ENCODE measurements around the gene PNPLA7. TPM values are rescaled to one million over a fixed set of nuclear protein-coding genes. Genes with fewer than 3 reads are reported as not detected.

Gene PNPLA7
- total RNA-seq, 1 experiment from 2014 or later = 1.8 TPM

DNA sequence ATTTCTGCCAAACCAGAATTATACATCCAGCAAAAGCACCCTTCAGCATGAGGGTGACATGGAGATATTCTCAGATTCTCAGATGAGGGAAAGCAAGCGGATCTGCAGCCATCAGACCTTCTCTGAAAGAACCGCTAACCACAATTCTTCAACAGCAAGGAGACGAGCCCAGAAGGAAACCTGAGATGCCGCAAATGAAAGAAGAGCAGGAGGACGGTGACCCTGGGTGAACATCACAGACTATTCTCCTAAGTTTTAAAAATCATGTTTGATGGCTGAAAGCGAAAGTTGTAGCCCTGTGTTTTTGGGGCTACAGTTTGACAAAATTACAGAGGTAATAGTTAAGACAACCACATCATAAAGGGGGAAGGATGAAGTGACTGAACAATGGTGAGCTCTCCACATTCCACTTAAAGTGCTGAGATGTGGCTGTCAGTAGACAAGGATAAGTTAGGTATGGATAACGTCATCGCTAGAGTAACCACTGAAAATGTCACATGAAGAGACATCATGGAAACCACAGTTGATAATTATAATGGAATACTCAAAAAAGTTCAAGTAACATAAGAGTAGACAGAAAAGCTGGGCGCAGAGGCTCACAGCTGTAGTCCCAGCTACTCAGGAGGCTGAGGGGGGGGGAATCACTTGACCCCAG is 59.5 kb downstream of the PNPLA7 start:
- ATAC-seq (no peak), DNase-seq (ENCODE audit: low read depth, low spot score) (no peak)
- Histone ChIP-seq H3K9me3 (ENCODE audit: control insufficient read depth in 1 of 2, insufficient read depth in 1 of 2, low read depth in 1 of 2, low read length in 2 of 2) (no peaks in the 10 kb centered on the region; a peak in 1 of 4 replicates), H3K79me2 (ENCODE audit: insufficient read depth, low read length) (no peaks in the 10 kb centered on the region), H3K4me3 (replicated peaks in 1 of 2; ENCODE audit: low read depth in 1 of 2, low read length in 2 of 2) (no peak overlapping the region), H3K27me3 (ENCODE audit: insufficient read depth, low read length) (no peaks in the 10 kb centered on the region), H3K36me3 (ENCODE audit: control insufficient read depth in 1 of 2, insufficient read depth in 2 of 2, low read length in 2 of 2) (no peaks in the 10 kb centered on the region), H3K4me1 (ENCODE audit: control insufficient read depth in 1 of 2, insufficient read depth in 2 of 2, low read length in 2 of 2) (peaks cover 2 to 19% of the 10 kb centered on the region in 2 experiments; a peak in 3 of 4 replicates), H3K4me2 (ENCODE audit: low read length) (no peak overlapping the region), H3K9ac (ENCODE audit: low read length) (no peak overlapping the region), H4K20me1 (ENCODE audit: insufficient read depth) (no peaks in the 10 kb centered on the region), H3K9me2 (ENCODE audit: insufficient read depth) (no peaks in the 10 kb centered on the region), H2AFZ (ENCODE audit: low read depth, low read length, poor library complexity, severe bottlenecking) (no peak overlapping the region), H3K27ac (ENCODE audit: low read depth, low read length) (no peak overlapping the region)
- ChIA-PET RAD21 (ENCODE audit: low non-redundant PET in 1 of 2, low total read pairs in 2 of 2, uncharacterized antibody in 2 of 2, unreplicated experiment in 2 of 2) (no interaction called here), CTCF (no interaction called here), POLR2A (no interaction called here)
- TF ChIP-seq SRF (IDR thresholded peaks at IDR 0.05; ENCODE audit: low read depth) (no peak), JUND (IDR thresholded peaks at IDR 0.05) (no peak), ELF1 (IDR thresholded peaks at IDR 0.05; ENCODE audit: borderline replicate concordance, low read depth) (no peak), SP1 (IDR thresholded peaks at IDR 0.05; ENCODE audit: low read depth) (no peak), POLR2A (IDR thresholded peaks at IDR 0.05; ENCODE audit: borderline replicate concordance, extremely low read depth, insufficient read depth, insufficient read length) (no peak), EZH2phosphoT487 (IDR thresholded peaks at IDR 0.05; ENCODE audit: borderline replicate concordance) (no peak), YY1 (IDR thresholded peaks at IDR 0.05; ENCODE audit: extremely low read depth, insufficient replicate concordance, low read depth, low read length) (no peak)
- TF ChIP-seq, protein P1, sequence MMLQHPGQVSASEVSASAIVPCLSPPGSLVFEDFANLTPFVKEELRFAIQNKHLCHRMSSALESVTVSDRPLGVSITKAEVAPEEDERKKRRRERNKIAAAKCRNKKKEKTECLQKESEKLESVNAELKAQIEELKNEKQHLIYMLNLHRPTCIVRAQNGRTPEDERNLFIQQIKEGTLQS (IDR thresholded peaks at IDR 0.05) = no peak
- intact Hi-C loops (cut with micrococcal nuclease) = no loop called here
- BruUV-seq (replicated peaks) = no TSS peak

DNA sequence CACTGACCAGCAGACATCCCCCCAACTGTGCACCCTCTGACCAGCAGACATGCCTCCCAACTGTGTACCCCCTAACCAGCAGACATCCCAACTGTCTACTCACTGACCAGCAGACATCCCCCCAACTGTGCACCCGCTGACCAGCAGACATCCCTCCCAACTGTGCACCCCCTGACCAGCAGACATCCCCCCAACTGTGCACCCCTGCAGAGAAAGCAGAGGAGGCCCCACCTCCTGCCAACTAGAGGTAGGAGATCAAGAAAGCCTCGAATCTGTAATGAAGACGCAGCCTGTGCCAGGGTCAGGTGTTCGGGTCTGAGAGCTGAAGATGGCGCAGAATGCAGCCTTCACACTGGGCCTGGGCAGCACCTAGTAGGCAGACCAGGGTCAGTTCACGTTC is 61.3 kb downstream of the PNPLA7 start:
- TF ChIP-seq TCF7L2 (IDR thresholded peaks at IDR 0.05; ENCODE audit: borderline replicate concordance, extremely low read depth, insufficient read depth, insufficient read length) = no peak
- no peak for TF ChIP-seq CBX3 (IDR thresholded peaks at IDR 0.05; ENCODE audit: low read depth)
- no peak for TF ChIP-seq POLR2A (IDR thresholded peaks at IDR 0.05; ENCODE audit: borderline replicate concordance, extremely low read depth, insufficient read depth, insufficient read length)
- no peak for TF ChIP-seq RAD21 (IDR thresholded peaks at IDR 0.05; ENCODE audit: low read depth)
- TF ChIP-seq EZH2 (IDR thresholded peaks at IDR 0.05) = no peak
- TF ChIP-seq CEBPB (IDR thresholded peaks at IDR 0.05; ENCODE audit: low read depth) = no peak
- Histone ChIP-seq H3K27me3 (ENCODE audit: insufficient read depth, low read length) (no peaks in the 10 kb centered on the region), H2AFZ (ENCODE audit: low read depth, low read length, poor library complexity, severe bottlenecking) (no peak overlapping the region), H3K9me3 (ENCODE audit: control insufficient read depth in 1 of 2, insufficient read depth in 1 of 2, low read depth in 1 of 2, low read length in 2 of 2) (no peaks in the 10 kb centered on the region; a peak in 1 of 4 replicates), H3K9me2 (ENCODE audit: insufficient read depth) (no peaks in the 10 kb centered on the region), H3K79me2 (ENCODE audit: insufficient read depth, low read length) (no peaks in the 10 kb centered on the region), H3K4me3 (replicated peaks in 1 of 2; ENCODE audit: low read depth in 1 of 2, low read length in 2 of 2) (no peak overlapping the region), H3K36me3 (ENCODE audit: control insufficient read depth in 1 of 2, insufficient read depth in 2 of 2, low read length in 2 of 2) (no peaks in the 10 kb centered on the region), H3K4me2 (ENCODE audit: low read length) (no peak overlapping the region), H3K27ac (ENCODE audit: low read depth, low read length) (no peak overlapping the region), H4K20me1 (ENCODE audit: insufficient read depth) (no peaks in the 10 kb centered on the region), H3K4me1 (ENCODE audit: control insufficient read depth in 1 of 2, insufficient read depth in 2 of 2, low read length in 2 of 2) (peaks cover 2 to 15% of the 10 kb centered on the region in 2 experiments; a peak in 3 of 4 replicates), H3K9ac (ENCODE audit: low read length) (no peak overlapping the region)
- ChIA-PET POLR2A (no interaction called here), RAD21 (ENCODE audit: low non-redundant PET in 1 of 2, low total read pairs in 2 of 2, uncharacterized antibody in 2 of 2, unreplicated experiment in 2 of 2) (no interaction called here), CTCF (no interaction called here)
- ATAC-seq (no peak), DNase-seq (ENCODE audit: low read depth, low spot score) (no peak)
- BruUV-seq (replicated peaks) = no TSS peak
- intact Hi-C loops (cut with micrococcal nuclease) = no loop called here
